GM18517 (cell line): ENCODE data around the gene STMP1.

Source experiments
- ATAC-seq: cut with Tn5 transposase; IDR thresholded peaks from one replicate; pipeline ENCODE4 v1.9.1; 2021; ENCODE audit warnings: mild to moderate bottlenecking, moderate library complexity; ENCODE audit not compliant: unreplicated experiment

Gene STMP1

GRCh38 chr7:135718794-135719437 lies 56.6 kb downstream of the STMP1 start:
- ATAC-seq = no peak

GRCh38 chr7:135719688-135720087 lies 57.4 kb downstream of the STMP1 start:
- ATAC-seq = no peak

- no peak for ATAC-seq
These were observed 59.0 kb downstream of the STMP1 start for GRCh38 chr7:135721198-135721820.

- no peak for ATAC-seq
These were observed 61.1 kb downstream of the STMP1 start for GRCh38 chr7:135723411-135723810.
